Bladder microvascular endothelial cell (primary cell): ENCODE data around the gene FAM20A. TPM values are rescaled to one million over a fixed set of nuclear protein-coding genes. Genes with fewer than 3 reads are reported as not detected.

Experiments
- total RNA-seq: library from RNA; depleted of rRNA; stranded (reverse); fragments of >200 nt; gene quantifications from 2 replicates; pipeline ENCODE4 v1.2.3, GENCODE V29; 2014

FAM20A gene
- under 0.01 TPM in 1 of 2 replicates, not detected in the other for total RNA-seq

DNA sequence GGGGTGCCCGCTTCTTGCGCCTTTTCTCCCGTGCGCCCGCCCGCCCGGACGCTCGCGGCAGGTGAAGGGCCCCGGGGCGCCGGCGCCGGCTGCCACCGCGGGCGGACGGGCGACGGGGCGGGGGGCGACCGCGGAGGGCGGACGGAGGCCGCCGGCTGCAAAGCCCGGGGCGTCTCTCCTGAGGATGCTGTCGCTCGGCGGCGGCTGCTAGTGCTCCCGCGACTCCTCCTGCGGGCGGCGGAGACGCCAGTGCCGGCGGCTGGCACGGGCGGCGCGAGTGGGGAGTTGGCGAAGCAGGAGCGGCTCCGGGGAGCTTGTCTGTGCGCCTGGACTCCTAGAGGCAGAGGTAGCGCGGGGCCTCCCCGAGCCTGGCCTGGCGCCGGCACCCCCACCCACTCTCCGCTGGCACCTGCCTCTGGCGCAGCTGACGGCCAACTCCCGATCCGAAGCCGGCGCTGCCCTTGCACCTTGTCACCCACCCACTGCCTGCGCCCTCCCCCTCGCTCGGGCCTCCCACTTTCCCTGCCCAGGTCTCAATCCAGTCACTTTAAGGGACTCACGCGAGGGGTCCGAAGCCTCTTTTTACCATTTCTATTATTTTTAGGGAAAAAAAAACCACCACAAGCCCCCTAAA, at the start of gene FAM20A:
FAM20A (minus strand) TSS at position 437 of the 634 bp plus-strand sequence. CDS start 701 bp downstream, outside the sequence.

DNA sequence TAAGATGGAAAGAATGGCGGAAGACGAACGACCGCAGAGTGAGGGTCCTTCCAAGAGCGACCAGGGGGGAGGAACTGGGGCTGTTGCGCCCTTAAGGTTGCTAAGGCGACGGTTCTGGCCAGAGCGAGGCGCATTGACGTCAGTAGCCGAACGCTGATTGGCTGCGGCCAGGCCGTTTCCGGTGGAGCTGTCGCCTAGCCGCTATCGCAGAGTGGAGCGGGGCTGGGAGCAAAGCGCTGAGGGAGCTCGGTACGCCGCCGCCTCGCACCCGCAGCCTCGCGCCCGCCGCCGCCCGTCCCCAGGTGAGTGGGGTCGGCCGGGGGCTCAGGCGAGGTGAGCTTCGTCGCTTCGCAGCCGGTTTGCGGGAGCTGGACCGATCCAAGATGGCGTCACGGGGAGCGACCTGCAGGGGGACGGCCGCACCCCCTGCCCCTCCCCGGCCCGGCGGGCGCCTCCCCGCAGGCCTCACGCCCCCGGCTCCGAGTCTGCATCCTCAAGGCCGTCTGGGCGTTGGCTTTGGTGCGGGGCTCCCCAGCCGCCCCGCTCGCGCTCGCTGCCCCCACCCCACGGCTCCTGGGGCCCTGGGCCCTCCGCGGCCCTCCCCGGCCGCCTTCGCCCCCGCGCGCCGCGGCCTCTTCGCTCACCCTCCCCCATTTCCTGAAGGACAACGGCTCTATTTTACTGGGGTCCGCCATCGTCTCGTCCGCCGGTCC, 88.8 kb downstream of the FAM20A start, which contains the start of gene PRKAR1A:
PRKAR1A (plus strand) TSS at position 184 of the 713 bp plus-strand sequence. CDS start 2,970 bp downstream, outside the sequence.

Other genes with a start within 250 kb of the FAM20A start
- 41.8 and 69.3 TPM in 2 replicates for gene WIPI1, start 143.9 kb downstream of the FAM20A start, total RNA-seq
- 204 and 444 TPM in 2 replicates for gene PRKAR1A, start 88.9 kb downstream of the FAM20A start, total RNA-seq